22Rv1 (cell line): Measurements from ENCODE around the gene RRP1B.

Experiments
- ZFX ChIP-seq: fragments of 450-650 bp; IDR thresholded peaks from 2 replicates; pipeline ENCODE4 v1.6.1; 2017; ENCODE audit warnings: antibody characterized with exemption, borderline replicate concordance
- TF ChIP-seq, protein P1 (sequence below): fragments of 450-650 bp; IDR thresholded peaks from 2 replicates; pipeline ENCODE4 v1.5.1; 2017; ENCODE audit warnings: mild to moderate bottlenecking

DNA sequence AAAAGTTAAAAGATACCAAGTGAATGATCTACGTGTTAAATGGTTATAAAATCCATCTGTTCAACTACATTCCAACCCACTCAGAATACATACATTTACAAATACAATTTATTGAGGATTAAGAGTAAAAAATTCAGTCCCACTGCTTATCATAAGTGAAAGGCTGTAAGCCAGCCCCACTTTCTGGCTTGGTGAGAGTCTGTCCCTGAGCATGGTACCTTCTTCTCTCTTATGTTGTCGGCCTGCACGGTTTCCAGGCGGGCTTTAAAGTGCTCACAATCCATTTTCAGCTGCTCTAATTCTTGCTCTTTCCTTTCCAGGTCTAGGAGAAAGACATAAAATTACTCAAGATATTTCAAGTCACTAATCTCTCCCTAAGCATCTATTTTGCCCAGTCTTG lies 15.3 kb upstream of the RRP1B start:
- TF ChIP-seq, protein P1, sequence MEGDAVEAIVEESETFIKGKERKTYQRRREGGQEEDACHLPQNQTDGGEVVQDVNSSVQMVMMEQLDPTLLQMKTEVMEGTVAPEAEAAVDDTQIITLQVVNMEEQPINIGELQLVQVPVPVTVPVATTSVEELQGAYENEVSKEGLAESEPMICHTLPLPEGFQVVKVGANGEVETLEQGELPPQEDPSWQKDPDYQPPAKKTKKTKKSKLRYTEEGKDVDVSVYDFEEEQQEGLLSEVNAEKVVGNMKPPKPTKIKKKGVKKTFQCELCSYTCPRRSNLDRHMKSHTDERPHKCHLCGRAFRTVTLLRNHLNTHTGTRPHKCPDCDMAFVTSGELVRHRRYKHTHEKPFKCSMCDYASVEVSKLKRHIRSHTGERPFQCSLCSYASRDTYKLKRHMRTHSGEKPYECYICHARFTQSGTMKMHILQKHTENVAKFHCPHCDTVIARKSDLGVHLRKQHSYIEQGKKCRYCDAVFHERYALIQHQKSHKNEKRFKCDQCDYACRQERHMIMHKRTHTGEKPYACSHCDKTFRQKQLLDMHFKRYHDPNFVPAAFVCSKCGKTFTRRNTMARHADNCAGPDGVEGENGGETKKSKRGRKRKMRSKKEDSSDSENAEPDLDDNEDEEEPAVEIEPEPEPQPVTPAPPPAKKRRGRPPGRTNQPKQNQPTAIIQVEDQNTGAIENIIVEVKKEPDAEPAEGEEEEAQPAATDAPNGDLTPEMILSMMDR: no peak
- TF ChIP-seq ZFX: no peak
